ENCODE measurements around the gene LRRC7.

DNA sequence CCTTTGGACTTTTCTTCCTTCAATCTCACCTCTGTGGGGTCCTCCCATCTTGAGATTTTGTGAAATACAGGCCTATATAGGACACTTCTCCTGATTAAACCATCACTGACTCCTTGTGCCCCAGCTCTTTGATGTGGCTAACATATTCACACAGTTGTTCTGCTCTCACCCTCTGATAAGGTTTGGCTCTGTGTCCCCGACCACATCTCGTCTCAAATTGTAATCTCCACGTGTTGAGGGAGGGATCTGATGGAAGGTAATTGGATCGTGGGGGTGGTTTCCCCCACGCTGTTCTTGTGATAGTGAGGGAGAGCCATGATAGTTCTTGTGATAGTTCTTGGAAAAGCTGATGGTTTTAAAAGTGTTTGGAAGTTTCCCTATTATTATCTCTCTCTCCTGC, 19.7 kb downstream of the LRRC7 start:
- TF ChIP-seq, protein P1, sequence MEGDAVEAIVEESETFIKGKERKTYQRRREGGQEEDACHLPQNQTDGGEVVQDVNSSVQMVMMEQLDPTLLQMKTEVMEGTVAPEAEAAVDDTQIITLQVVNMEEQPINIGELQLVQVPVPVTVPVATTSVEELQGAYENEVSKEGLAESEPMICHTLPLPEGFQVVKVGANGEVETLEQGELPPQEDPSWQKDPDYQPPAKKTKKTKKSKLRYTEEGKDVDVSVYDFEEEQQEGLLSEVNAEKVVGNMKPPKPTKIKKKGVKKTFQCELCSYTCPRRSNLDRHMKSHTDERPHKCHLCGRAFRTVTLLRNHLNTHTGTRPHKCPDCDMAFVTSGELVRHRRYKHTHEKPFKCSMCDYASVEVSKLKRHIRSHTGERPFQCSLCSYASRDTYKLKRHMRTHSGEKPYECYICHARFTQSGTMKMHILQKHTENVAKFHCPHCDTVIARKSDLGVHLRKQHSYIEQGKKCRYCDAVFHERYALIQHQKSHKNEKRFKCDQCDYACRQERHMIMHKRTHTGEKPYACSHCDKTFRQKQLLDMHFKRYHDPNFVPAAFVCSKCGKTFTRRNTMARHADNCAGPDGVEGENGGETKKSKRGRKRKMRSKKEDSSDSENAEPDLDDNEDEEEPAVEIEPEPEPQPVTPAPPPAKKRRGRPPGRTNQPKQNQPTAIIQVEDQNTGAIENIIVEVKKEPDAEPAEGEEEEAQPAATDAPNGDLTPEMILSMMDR (IDR thresholded peaks at IDR 0.05) = no peak
- TF ChIP-seq NFIC (IDR thresholded peaks at IDR 0.05; ENCODE audit: borderline replicate concordance) (no peak), GABPA (IDR thresholded peaks at IDR 0.05; ENCODE audit: low read depth) (no peak), SIN3A (IDR thresholded peaks at IDR 0.05; ENCODE audit: borderline replicate concordance, low read depth, low read length) (no peak), FOXM1 (IDR thresholded peaks at IDR 0.05; ENCODE audit: low read depth) (no peak), FOXJ3 (CRISPR knock-in tag; IDR thresholded peaks at IDR 0.05) (no peak), MXI1 (IDR thresholded peaks at IDR 0.05; ENCODE audit: low read depth, low read length) (no peak)
- TF ChIP-seq, protein P2, sequence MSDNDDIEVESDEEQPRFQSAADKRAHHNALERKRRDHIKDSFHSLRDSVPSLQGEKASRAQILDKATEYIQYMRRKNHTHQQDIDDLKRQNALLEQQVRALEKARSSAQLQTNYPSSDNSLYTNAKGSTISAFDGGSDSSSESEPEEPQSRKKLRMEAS (IDR thresholded peaks at IDR 0.05; ENCODE audit: low read depth) = no peak
- TF ChIP-seq, protein P3, sequence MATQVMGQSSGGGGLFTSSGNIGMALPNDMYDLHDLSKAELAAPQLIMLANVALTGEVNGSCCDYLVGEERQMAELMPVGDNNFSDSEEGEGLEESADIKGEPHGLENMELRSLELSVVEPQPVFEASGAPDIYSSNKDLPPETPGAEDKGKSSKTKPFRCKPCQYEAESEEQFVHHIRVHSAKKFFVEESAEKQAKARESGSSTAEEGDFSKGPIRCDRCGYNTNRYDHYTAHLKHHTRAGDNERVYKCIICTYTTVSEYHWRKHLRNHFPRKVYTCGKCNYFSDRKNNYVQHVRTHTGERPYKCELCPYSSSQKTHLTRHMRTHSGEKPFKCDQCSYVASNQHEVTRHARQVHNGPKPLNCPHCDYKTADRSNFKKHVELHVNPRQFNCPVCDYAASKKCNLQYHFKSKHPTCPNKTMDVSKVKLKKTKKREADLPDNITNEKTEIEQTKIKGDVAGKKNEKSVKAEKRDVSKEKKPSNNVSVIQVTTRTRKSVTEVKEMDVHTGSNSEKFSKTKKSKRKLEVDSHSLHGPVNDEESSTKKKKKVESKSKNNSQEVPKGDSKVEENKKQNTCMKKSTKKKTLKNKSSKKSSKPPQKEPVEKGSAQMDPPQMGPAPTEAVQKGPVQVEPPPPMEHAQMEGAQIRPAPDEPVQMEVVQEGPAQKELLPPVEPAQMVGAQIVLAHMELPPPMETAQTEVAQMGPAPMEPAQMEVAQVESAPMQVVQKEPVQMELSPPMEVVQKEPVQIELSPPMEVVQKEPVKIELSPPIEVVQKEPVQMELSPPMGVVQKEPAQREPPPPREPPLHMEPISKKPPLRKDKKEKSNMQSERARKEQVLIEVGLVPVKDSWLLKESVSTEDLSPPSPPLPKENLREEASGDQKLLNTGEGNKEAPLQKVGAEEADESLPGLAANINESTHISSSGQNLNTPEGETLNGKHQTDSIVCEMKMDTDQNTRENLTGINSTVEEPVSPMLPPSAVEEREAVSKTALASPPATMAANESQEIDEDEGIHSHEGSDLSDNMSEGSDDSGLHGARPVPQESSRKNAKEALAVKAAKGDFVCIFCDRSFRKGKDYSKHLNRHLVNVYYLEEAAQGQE (IDR thresholded peaks at IDR 0.05; ENCODE audit: low read depth, low read length) = no peak

Measured in SK-N-SH (cell line).